BLaER1 treated with 17β-estradiol and CSF1 and Interleukin-3, amounts not matched to agents 10 nM and 100 nM (cell line): ENCODE measurements around the gene BRINP2.

ENCODE experiments used
- H3K27ac ChIP-seq, 11 experiments: shearing (Covaris generic); formaldehyde crosslinking; 2 replicates each; pipeline ENCODE4 v1.8.1; 2022
- H3K27me3 ChIP-seq, 11 experiments: shearing (Covaris generic); formaldehyde crosslinking; 2 replicates each; pipeline ENCODE4 v1.8.1; 2022
- H3K36me3 ChIP-seq, 11 experiments: shearing (Covaris generic); formaldehyde crosslinking; 2 replicates each; pipeline ENCODE4 v1.8.1; 2022
- H3K4me1 ChIP-seq, 10 experiments: shearing (Covaris generic); formaldehyde crosslinking; 2 replicates each; pipeline ENCODE4 v1.8.1; 2022
- H3K4me2 ChIP-seq, 11 experiments: shearing (Covaris generic); formaldehyde crosslinking; 2 replicates each; pipeline ENCODE4 v1.8.1; 2022
- H3K4me3 ChIP-seq, 10 experiments: shearing (Covaris generic); formaldehyde crosslinking; 2 replicates each; pipeline ENCODE4 v1.8.1; 2022
- H3K9ac ChIP-seq, 11 experiments: shearing (Covaris generic); formaldehyde crosslinking; 2 replicates each; pipeline ENCODE4 v1.8.1; 2022
- H3K9me3 ChIP-seq, 11 experiments: shearing (Covaris generic); formaldehyde crosslinking; replicated peaks in 1 of 11; 2 replicates each; pipeline ENCODE4 v1.8.1; 2022
- H4K20me1 ChIP-seq, 11 experiments: shearing (Covaris generic); formaldehyde crosslinking; 2 replicates each; pipeline ENCODE4 v1.8.1; 2022
- Cebpa-rat ChIP-seq, 11 experiments: shearing (Covaris generic); IDR thresholded peaks; 2 replicates each; pipeline ENCODE4 v1.8.1; 2022

Gene BRINP2

DNA sequence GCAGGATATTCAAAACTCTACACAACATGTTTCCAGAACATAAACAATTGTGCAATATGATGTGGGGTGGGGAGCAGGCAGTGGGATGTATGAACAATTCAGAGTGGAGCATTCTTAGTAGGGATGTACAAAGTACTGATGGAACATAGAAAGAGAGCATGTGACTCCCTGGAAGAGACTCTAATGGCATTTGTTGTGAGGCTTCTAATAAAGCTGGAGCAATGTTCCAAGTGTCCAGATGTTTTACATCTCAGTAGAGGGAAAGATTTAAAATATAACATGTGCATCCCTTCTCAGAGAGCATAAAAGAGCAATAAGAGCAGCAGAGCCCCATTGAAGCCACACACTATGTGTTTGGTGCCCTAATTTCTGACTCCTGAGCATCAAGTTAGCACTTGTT, 116.5 kb downstream of the BRINP2 start:
- no peak for TF ChIP-seq Cebpa-rat (IDR thresholded peaks at IDR 0.05)
- Histone ChIP-seq H3K27ac (no peak overlapping the region), H3K4me2 (no peak overlapping the region), H3K9ac (no peak overlapping the region), H3K27me3 (no peaks in the 10 kb centered on the region), H3K36me3 (no peaks in the 10 kb centered on the region), H4K20me1 (no peaks in the 10 kb centered on the region), H3K4me1 (no peaks in the 10 kb centered on the region), H3K9me3 (no peaks in the 10 kb centered on the region), H3K4me3 (no peak overlapping the region)

DNA sequence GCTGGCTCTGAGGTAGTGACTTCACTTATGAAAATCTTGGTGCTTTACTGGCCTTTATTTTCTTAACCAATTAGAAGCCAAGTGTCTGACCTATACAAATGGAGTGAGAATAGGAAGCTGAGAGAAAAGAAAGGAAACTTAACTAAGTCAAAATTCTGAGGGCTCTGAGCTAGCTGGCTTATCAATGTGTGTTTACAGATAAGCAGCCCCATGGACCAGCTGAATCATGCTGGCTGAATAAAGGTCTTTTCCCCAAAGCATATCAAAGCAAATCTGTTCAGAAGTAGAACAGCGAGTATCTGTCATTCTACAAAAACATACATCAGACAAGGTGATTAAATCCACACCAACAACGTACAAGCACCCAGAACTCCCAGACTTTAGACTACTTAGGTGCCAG, 117.2 kb downstream of the BRINP2 start:
- Histone ChIP-seq H3K9me3 (no peaks in the 10 kb centered on the region), H3K4me2 (no peak overlapping the region), H4K20me1 (no peaks in the 10 kb centered on the region), H3K4me3 (no peak overlapping the region), H3K9ac (no peak overlapping the region), H3K4me1 (no peaks in the 10 kb centered on the region), H3K27ac (no peak overlapping the region), H3K36me3 (no peaks in the 10 kb centered on the region), H3K27me3 (no peaks in the 10 kb centered on the region)
- no peak for TF ChIP-seq Cebpa-rat (IDR thresholded peaks at IDR 0.05)

DNA sequence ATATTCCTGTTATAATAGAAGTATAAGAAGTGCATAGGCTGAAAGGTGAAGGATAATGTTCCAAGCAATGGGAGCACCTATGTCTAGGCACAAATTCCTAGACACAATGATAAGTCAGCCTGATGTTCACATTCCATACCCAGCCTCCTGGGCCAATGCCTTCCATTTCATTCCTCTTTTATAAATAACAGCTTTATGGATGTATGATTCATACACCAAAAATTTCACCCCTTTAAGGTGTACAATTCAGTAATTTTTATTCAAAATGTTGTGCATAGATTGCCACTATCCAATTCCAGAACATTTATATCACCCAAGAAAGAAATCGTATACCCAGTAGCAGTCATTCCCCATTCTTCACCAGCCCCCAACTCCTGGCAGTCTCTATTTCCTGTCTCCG, 118.8 kb downstream of the BRINP2 start:
- Histone ChIP-seq H3K4me3 (no peak overlapping the region), H3K27ac (no peak overlapping the region), H3K9me3 (peaks cover 0 to 3% (median 0%) of the 10 kb centered on the region in 11 experiments; a peak in 2 of 22 replicates), H3K9ac (no peak overlapping the region), H4K20me1 (no peaks in the 10 kb centered on the region), H3K36me3 (no peaks in the 10 kb centered on the region), H3K4me2 (no peak overlapping the region), H3K27me3 (no peaks in the 10 kb centered on the region), H3K4me1 (no peaks in the 10 kb centered on the region)
- no peak for TF ChIP-seq Cebpa-rat (IDR thresholded peaks at IDR 0.05)

DNA sequence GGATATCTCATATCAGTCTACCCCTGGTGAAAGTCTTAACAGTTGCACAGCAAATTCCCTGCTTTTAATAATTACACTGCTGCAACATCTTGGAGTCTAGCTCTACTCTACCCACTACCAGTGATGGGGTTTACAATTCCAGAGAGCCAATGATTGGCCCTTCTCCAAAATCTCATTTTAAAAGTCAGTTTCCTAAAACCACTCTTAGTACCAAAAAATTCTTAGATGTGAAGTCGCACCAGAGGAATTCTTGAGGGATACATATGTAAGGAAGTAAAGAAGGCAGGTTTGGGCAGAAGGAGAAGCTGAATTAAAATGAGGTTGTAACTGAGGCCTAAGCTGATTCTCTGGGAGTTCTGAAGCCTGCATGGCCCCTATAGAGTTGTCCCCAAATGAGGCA, 129.7 kb downstream of the BRINP2 start:
- H3K9ac ChIP-seq = no peak overlapping the region
- peaks cover 0 to 4% (median 0%) of the 10 kb centered on the region in 11 experiments; a peak in 4 of 22 replicates for H3K9me3 ChIP-seq
- no peak overlapping the region for H3K4me3 ChIP-seq
- no peak for TF ChIP-seq Cebpa-rat (IDR thresholded peaks at IDR 0.05)
- H4K20me1 ChIP-seq = no peaks in the 10 kb centered on the region
- no peak overlapping the region for H3K4me2 ChIP-seq
- no peak overlapping the region for H3K27ac ChIP-seq
- H3K36me3 ChIP-seq = no peaks in the 10 kb centered on the region
- H3K27me3 ChIP-seq = no peaks in the 10 kb centered on the region
- no peaks in the 10 kb centered on the region for H3K4me1 ChIP-seq

DNA sequence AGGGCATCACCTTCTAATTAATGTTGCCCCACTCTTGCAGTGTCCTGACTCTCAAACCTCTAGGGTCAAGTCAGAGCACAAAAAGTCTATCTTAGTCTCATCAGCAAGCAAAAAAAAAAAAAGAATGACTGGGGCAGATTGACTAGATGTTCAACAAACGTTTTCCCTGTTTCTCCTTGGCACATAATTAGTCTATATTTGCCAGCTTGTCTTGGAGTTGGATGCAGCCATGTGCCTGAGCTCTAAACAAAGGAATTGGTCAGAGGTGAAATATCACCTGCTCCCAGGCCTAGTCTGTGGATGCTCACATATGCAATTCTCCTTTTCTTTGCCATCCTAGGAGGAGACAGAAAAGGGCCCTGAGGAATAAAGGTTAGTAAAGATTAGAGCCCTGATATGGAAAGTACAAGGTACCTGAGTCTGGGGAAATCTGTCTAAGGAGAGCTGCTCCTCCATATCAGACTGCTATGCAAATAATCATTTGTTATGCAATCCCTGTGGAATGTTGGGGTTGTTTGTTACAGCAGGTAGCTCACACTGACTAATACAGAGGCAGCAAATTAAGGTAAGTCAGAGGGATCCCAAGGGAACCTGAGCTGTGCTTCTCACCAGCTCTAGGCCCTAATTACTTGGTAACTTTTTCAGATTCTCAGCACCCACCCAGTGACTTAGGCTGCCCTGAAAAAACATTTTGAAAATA, 130.8 kb downstream of the BRINP2 start:
- H4K20me1 ChIP-seq = no peaks in the 10 kb centered on the region
- no peak for TF ChIP-seq Cebpa-rat (IDR thresholded peaks at IDR 0.05)
- no peak overlapping the region for H3K9ac ChIP-seq
- H3K27ac ChIP-seq = no peak overlapping the region
- no peaks in the 10 kb centered on the region for H3K36me3 ChIP-seq
- no peaks in the 10 kb centered on the region for H3K9me3 ChIP-seq
- no peaks in the 10 kb centered on the region; a peak in 1 of 20 replicates for H3K4me1 ChIP-seq
- no peaks in the 10 kb centered on the region for H3K27me3 ChIP-seq
- H3K4me2 ChIP-seq = no peak overlapping the region
- H3K4me3 ChIP-seq = no peak overlapping the region

DNA sequence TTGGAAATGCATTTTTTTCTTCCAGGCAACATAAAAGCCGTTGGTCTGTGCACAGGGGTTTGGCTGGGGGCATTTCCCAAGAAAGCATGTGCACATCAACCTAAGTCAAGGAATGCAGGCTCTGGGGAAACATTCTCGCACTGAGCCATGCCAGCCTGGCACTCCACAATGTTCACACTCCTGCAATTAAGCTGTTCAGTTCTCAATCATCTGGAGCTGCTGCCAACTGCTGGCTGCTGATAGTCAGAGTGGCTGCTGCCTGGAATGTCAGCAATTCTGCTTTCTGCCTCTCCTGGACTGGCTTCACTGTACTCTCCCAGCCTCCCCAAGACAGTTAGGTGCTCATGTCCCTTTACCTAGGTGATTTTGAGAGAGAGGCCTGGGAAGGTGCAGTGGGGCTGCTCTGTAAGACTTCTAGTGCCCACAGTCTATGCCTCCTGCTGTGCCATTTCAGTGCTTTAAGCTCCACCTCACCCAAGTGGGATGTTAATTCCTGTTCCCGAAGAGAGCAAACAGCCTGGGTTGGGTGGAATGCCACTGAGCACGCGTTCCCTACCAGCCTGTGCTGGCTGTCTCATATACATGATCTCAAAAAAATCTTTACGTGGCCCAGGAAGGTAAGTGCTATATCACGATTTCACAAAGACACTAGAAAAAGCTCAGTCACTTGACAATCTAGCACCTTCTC, 131.7 kb downstream of the BRINP2 start:
- Histone ChIP-seq H3K4me3 (no peak overlapping the region), H3K27me3 (no peaks in the 10 kb centered on the region), H3K36me3 (no peaks in the 10 kb centered on the region), H3K9me3 (no peaks in the 10 kb centered on the region), H4K20me1 (no peaks in the 10 kb centered on the region), H3K4me1 (peaks cover 0 to 9% (median 0%) of the 10 kb centered on the region in 10 experiments; a peak in 4 of 20 replicates), H3K27ac (no peak overlapping the region), H3K4me2 (no peak overlapping the region), H3K9ac (no peak overlapping the region)
- TF ChIP-seq Cebpa-rat (IDR thresholded peaks at IDR 0.05) = no peak

DNA sequence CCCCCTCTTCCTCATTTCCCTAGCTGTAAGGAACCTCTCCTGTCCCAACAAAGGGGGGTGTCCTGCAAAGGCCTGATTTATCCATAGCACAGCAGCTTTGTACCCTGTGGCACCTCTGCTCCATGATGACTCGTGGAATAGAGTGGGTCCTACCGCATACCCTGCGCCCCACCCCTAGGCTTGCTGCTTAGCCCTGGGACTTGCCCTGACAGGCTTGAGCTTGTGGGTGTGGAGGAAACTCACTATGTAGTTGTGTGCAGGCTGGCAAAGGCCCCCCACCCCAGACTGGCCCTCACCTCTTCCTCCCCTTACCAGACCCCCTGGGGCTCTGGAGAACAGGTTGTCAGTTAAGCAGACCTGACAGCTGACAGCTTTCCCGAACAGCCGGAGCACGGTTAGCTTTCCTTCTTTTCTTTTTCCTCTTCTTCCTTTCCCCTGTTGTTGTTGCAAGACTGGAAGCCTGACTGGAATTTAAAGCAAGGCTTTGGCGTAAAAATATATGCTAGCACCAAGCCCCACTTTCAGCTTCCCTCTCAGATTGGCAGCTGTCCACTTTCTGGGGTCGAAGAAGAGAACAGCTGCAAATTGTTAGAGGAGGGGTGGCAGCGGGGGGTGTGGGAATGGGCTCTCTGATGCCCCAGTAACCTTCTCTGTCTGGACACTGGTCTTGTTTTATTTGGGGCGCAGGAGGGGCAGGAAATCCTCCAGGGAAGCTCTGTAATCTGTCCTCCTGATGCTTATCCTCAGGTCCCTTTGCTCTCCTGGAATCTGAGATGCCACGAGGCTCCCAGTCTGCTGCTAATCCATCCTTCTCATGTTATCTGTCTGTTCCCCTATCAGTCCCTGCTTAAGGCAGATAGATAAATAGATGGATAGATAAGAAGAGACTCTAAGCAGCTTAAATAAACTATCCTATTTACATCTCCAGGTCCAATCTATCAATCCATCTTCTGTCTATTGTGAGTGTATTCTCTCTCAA, 134.6 kb downstream of the BRINP2 start:
- Histone ChIP-seq H3K4me1 (peaks cover 0 to 22% (median 0%) of the 10 kb centered on the region in 10 experiments; a peak in 6 of 20 replicates), H4K20me1 (no peaks in the 10 kb centered on the region), H3K27ac (no peak overlapping the region), H3K36me3 (no peaks in the 10 kb centered on the region), H3K27me3 (no peaks in the 10 kb centered on the region), H3K4me3 (no peak overlapping the region), H3K9me3 (no peaks in the 10 kb centered on the region), H3K4me2 (no peak overlapping the region), H3K9ac (no peak overlapping the region)
- TF ChIP-seq Cebpa-rat (IDR thresholded peaks at IDR 0.05) = no peak

DNA sequence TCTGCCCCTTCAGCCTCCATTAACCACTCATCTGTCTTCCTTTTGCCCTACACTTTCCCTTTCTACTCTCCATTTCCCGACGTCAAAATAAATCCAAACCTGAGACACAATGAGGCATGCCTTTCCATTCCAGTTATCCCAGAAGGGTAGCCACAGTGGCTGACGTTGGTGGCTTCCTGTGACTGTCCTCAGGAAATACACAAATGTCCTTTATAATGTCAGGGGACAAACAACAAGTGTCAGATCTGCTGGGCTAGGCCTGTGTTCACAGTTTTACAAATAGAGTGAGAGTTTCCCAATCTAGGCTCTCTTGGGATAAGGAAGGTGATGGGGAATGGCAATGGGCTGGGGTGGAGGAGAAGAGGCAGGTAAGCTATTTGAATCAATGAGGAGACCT, 135.3 kb downstream of the BRINP2 start:
- H4K20me1 ChIP-seq = no peaks in the 10 kb centered on the region
- TF ChIP-seq Cebpa-rat (IDR thresholded peaks at IDR 0.05) = no peak

DNA sequence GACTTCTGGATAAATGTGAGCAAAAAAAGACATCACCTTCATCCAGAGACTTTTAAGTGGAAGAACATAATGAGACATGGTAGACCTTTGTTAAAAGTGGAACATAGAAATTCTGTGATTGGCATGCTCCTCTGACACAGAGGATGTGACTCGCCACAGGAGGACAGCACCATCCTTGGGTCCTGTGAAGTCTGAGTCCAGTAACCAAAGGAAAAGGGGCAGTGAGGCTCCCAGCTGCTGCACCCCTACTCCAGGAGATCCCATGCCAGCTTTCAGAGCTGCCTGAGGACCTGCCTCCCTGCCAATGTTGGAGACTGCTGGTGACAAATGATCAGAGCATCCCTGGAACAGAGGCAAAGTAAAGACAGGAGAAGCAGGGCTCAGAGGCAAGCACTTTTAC, 136.2 kb downstream of the BRINP2 start:
- Histone ChIP-seq H3K9me3 (no peaks in the 10 kb centered on the region), H3K27ac (no peak overlapping the region), H3K9ac (no peak overlapping the region), H3K27me3 (no peaks in the 10 kb centered on the region), H4K20me1 (no peaks in the 10 kb centered on the region), H3K4me3 (no peak overlapping the region), H3K4me2 (peak overlapping the region in 3 of 11 experiments; percentile 17 to 53 (median 43); a peak in 5 of 22 replicates), H3K4me1 (peaks cover 0 to 22% (median 0%) of the 10 kb centered on the region in 10 experiments; a peak in 6 of 20 replicates), H3K36me3 (no peaks in the 10 kb centered on the region)
- TF ChIP-seq Cebpa-rat (IDR thresholded peaks at IDR 0.05) = no peak

More for the DNA sequence above, 135.3 kb downstream of the BRINP2 start:
- H3K27me3 ChIP-seq = no peaks in the 10 kb centered on the region
- peaks cover 0 to 22% (median 0%) of the 10 kb centered on the region in 10 experiments; a peak in 6 of 20 replicates for H3K4me1 ChIP-seq
- H3K9me3 ChIP-seq = no peaks in the 10 kb centered on the region
- H3K4me2 ChIP-seq = no peak overlapping the region
- H3K4me3 ChIP-seq = no peak overlapping the region
- no peak overlapping the region for H3K9ac ChIP-seq
- no peak overlapping the region for H3K27ac ChIP-seq
- H3K36me3 ChIP-seq = no peaks in the 10 kb centered on the region
